Esophagus squamous epithelium (tissue), 4 donors: ENCODE data around the gene ANP32B.

Experiments
- POLR2A ChIP-seq, 4 donors: fragments of 450-650 bp; IDR thresholded peaks; one replicate each; pipeline ENCODE4 v1.6.1; 2017; ENCODE audit warnings: antibody characterized with exemption in 4 of 4, mild to moderate bottlenecking in 4 of 4, moderate library complexity in 3 of 4
- TF ChIP-seq, protein P1 (sequence below), 6 experiments: fragments of 450-650 bp in 4 of 6; fragments of 200-600 bp in 2 of 6; sonication (generic) in 2 of 6; IDR thresholded peaks; one replicate each; pipeline ENCODE4 v1.5.1; 2016 to 2019; ENCODE audit warnings: antibody characterized with exemption in 6 of 6, mild to moderate bottlenecking in 4 of 6, moderate library complexity in 4 of 6

DNA sequence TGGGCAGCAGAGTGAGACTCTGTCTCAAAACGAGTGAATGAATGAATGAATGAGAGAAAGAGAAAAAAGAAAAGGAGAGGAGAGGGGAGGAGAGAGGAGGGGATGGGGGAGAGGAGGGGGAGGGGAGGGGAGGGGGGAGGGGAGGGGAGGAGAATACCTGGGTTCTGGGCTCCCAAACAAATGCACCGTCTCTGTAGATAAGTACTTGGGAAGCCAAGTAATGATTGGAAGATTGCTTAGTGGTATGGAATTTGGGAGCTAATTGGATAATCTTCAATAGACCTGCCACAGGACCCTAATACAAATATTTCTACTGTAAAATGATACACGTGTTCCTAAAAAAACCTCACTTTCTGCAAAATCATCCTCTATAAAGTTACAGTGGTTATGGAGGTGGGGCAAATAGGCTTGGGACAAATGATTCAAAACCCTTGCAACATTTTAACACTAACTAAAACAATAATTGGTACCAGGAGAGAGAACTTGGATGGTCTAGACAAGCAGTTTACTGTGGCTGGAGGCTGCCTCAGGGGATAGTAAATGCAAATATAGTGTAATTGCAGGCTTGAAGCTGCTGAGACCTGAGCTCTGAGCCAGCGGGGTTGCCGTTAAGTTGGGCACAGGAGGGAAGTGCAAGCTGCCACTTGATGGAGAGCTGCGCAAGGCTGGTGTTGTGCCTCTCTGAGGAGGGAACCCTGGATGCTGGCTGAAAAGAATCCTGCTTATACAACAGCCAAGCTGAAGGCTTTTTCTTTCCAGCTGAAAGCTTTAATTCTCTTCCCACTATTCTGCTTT lies 48.6 kb upstream of the ANP32B start:
- no peak for TF ChIP-seq POLR2A (IDR thresholded peaks at IDR 0.05)
- TF ChIP-seq, protein P1, sequence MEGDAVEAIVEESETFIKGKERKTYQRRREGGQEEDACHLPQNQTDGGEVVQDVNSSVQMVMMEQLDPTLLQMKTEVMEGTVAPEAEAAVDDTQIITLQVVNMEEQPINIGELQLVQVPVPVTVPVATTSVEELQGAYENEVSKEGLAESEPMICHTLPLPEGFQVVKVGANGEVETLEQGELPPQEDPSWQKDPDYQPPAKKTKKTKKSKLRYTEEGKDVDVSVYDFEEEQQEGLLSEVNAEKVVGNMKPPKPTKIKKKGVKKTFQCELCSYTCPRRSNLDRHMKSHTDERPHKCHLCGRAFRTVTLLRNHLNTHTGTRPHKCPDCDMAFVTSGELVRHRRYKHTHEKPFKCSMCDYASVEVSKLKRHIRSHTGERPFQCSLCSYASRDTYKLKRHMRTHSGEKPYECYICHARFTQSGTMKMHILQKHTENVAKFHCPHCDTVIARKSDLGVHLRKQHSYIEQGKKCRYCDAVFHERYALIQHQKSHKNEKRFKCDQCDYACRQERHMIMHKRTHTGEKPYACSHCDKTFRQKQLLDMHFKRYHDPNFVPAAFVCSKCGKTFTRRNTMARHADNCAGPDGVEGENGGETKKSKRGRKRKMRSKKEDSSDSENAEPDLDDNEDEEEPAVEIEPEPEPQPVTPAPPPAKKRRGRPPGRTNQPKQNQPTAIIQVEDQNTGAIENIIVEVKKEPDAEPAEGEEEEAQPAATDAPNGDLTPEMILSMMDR (IDR thresholded peaks at IDR 0.05): no peak
